H9 (cell line): Measurements from ENCODE around the gene ANKRD23. TPM values are rescaled to one million over a fixed set of nuclear protein-coding genes. Genes with fewer than 3 reads are reported as not detected.
"Not testable (repeated sequence)": the region's sequence is repeated elsewhere in the genome, so short reads cannot be mapped to it uniquely, and the experiment has no call there.

Source experiments
- DNase-seq: peaks from one replicate; pipeline ENCODE4 v3.0.0-alpha.2; 2017
- H2AFZ ChIP-seq: one replicate; pipeline ENCODE4 v1.6.1; 2013; ENCODE audit warnings: mild to moderate bottlenecking, low read length, control low read depth, moderate library complexity
- H2AK5ac ChIP-seq: 2 replicates; pipeline ENCODE4 v1.6.1; 2013; ENCODE audit warnings: low read length, control low read depth, mixed read lengths; ENCODE audit not compliant: insufficient read length
- H2BK120ac ChIP-seq: one replicate; pipeline ENCODE4 v1.6.1; 2013; ENCODE audit warnings: low read depth, mild to moderate bottlenecking, low read length, control low read depth, inconsistent platforms; ENCODE audit not compliant: poor library complexity, severe bottlenecking
- H2BK12ac ChIP-seq: 2 replicates; pipeline ENCODE4 v1.6.1; 2013; ENCODE audit warnings: low read length, control low read depth, mixed read lengths, low read depth; ENCODE audit not compliant: insufficient read length
- H2BK15ac ChIP-seq: 2 replicates; pipeline ENCODE4 v1.6.1; 2013; ENCODE audit warnings: low read depth, low read length, control low read depth
- H2BK20ac ChIP-seq: one replicate; pipeline ENCODE4 v1.6.1; 2013; ENCODE audit warnings: low read depth, mild to moderate bottlenecking, low read length, control low read depth, inconsistent platforms; ENCODE audit not compliant: poor library complexity, severe bottlenecking
- H2BK5ac ChIP-seq: 2 replicates; pipeline ENCODE4 v1.6.1; 2013; ENCODE audit warnings: low read length, control low read depth, mixed read lengths; ENCODE audit not compliant: insufficient read length
- H3K14ac ChIP-seq: 2 replicates; pipeline ENCODE4 v1.6.1; 2013; ENCODE audit warnings: low read length, control low read depth; ENCODE audit not compliant: insufficient read depth
- H3K18ac ChIP-seq: 2 replicates; pipeline ENCODE4 v1.6.1; 2013; ENCODE audit warnings: low read depth, mild to moderate bottlenecking, mixed read lengths, low read length, control low read depth; ENCODE audit not compliant: insufficient read length
- H3K23ac ChIP-seq: 2 replicates; pipeline ENCODE4 v1.6.1; 2013; ENCODE audit warnings: low read length, control low read depth, mixed read lengths, low read depth; ENCODE audit not compliant: insufficient read length
- H3K23me2 ChIP-seq: 2 replicates; pipeline ENCODE4 v1.6.1; 2013; ENCODE audit warnings: low read depth, mild to moderate bottlenecking, mixed read lengths, low read length, control low read depth; ENCODE audit not compliant: insufficient read length, poor library complexity, severe bottlenecking
- H3K27ac ChIP-seq: 2 replicates; pipeline ENCODE4 v1.5.1; 2013; ENCODE audit warnings: low read length, control low read depth, mixed read lengths, low read depth; ENCODE audit not compliant: insufficient read length
- H3K27me3 ChIP-seq: 2 replicates; pipeline ENCODE4 v1.6.1; 2013; ENCODE audit warnings: low read length, control low read depth, inconsistent platforms; ENCODE audit not compliant: insufficient read depth
- H3K4ac ChIP-seq: 2 replicates; pipeline ENCODE4 v1.6.1; 2013; ENCODE audit warnings: low read depth, mild to moderate bottlenecking, control low read depth, inconsistent platforms, low read length, moderate library complexity
- H3K4me1 ChIP-seq: 2 replicates; pipeline ENCODE4 v1.6.1; 2013; ENCODE audit warnings: low read length, control low read depth, inconsistent platforms; ENCODE audit not compliant: insufficient read depth
- H3K4me2 ChIP-seq: 2 replicates; pipeline ENCODE4 v1.6.1; 2013; ENCODE audit warnings: low read length, control low read depth, mixed read lengths; ENCODE audit not compliant: insufficient read length, insufficient read depth
- H3K56ac ChIP-seq: 2 replicates; pipeline ENCODE4 v1.6.1; 2013; ENCODE audit warnings: low read depth, mild to moderate bottlenecking, mixed read lengths, low read length, control low read depth; ENCODE audit not compliant: insufficient read length
- H3K79me1 ChIP-seq: 2 replicates; pipeline ENCODE4 v1.6.1; 2013; ENCODE audit warnings: low read depth, mild to moderate bottlenecking, moderate library complexity, low read length, control low read depth, inconsistent platforms; ENCODE audit not compliant: insufficient read depth, poor library complexity, severe bottlenecking
- H3K79me2 ChIP-seq: 2 replicates; pipeline ENCODE4 v1.6.1; 2013; ENCODE audit warnings: low read length, control low read depth, inconsistent platforms; ENCODE audit not compliant: insufficient read depth
- H3K9ac ChIP-seq: 2 replicates; pipeline ENCODE4 v1.6.1; 2013; ENCODE audit warnings: low read length, control low read depth, mixed read lengths; ENCODE audit not compliant: insufficient read length; ENCODE audit errors: extremely low read depth
- H3K9me3 ChIP-seq: one replicate; pipeline ENCODE4 v1.6.1; 2013; ENCODE audit warnings: low read depth, low read length, inconsistent platforms; ENCODE audit not compliant: control insufficient read depth
- H3T11ph ChIP-seq: one replicate; pipeline ENCODE4 v1.6.1; 2013; ENCODE audit warnings: mild to moderate bottlenecking, low read length, control low read depth, inconsistent platforms
- H4K20me1 ChIP-seq: one replicate; pipeline ENCODE4 v1.6.1; 2013; ENCODE audit not compliant: control insufficient read depth, insufficient read length, insufficient read depth
- H4K5ac ChIP-seq: 2 replicates; pipeline ENCODE4 v1.6.1; 2013; ENCODE audit warnings: low read depth, mild to moderate bottlenecking, mixed read lengths, low read length, control low read depth; ENCODE audit not compliant: insufficient read length
- H4K8ac ChIP-seq: replicated peaks from 2 replicates; pipeline ENCODE4 v1.6.1; 2013; ENCODE audit warnings: low read length, control low read depth, mixed read lengths, low read depth; ENCODE audit not compliant: insufficient read length
- H4K91ac ChIP-seq: 2 replicates; pipeline ENCODE4 v1.6.1; 2013; ENCODE audit warnings: low read depth, mild to moderate bottlenecking, moderate library complexity, mixed read lengths, low read length, control low read depth; ENCODE audit not compliant: insufficient read length
- H3K27ac Mint-ChIP-seq, 3 experiments: 2 replicates in 2 of 3; 3 replicates in 1 of 3; pipeline ENCODE4 v1.8.0; 2020 to 2021; ENCODE audit warnings: mixed read lengths in 3 of 3, mild to moderate bottlenecking in 1 of 3, moderate library complexity in 1 of 3
- H3K27me3 Mint-ChIP-seq: 2 replicates; pipeline ENCODE4 v1.8.0; 2021; ENCODE audit warnings: low read depth, mild to moderate bottlenecking, moderate library complexity, mixed read lengths
- H3K36me3 Mint-ChIP-seq, 3 experiments: 2 replicates in 2 of 3; 3 replicates in 1 of 3; pipeline ENCODE4 v1.8.0; 2020 to 2021; ENCODE audit warnings: low read depth in 3 of 3, mixed read lengths in 3 of 3; ENCODE audit not compliant: insufficient read depth in 1 of 3
- H3K4me1 Mint-ChIP-seq, 2 experiments: 2 replicates each; pipeline ENCODE4 v1.8.0; 2020; ENCODE audit warnings: mixed read lengths in 2 of 2
- H3K4me3 Mint-ChIP-seq, 2 experiments: 2 replicates in 1 of 2; 3 replicates in 1 of 2; pipeline ENCODE4 v1.8.0; 2020 to 2021; ENCODE audit warnings: mild to moderate bottlenecking in 2 of 2, mixed read lengths in 2 of 2, moderate library complexity in 1 of 2
- H3K9me3 Mint-ChIP-seq, 2 experiments: 2 replicates in 1 of 2; 3 replicates in 1 of 2; pipeline ENCODE4 v1.8.0; 2020; ENCODE audit warnings: mild to moderate bottlenecking in 2 of 2, mixed read lengths in 2 of 2, moderate library complexity in 1 of 2
- WGBS: extraction: QIAGEN DNeasy Blood & Tissue Kit; methylation state at CpG from one replicate; pipeline ENCODE4 v1.1.7; 2013; ENCODE audit warnings: missing lambda C conversion rate, low lambda C conversion rate, mixed read lengths; ENCODE audit not compliant: insufficient read length; ENCODE audit errors: extremely low coverage; 5-methylcytosine and 5-hydroxymethylcytosine counted together
- total RNA-seq: library from RNA; stranded (reverse); gene quantifications from 2 replicates; pipeline ENCODE4 v1.2.1, GENCODE V29; 2021
- TF ChIP-seq, protein P1 (sequence below): fragments of 200-600 bp; sonication (generic); conservative IDR thresholded peaks from 3 replicates; pipeline ENCODE4 v1.8.0; 2021; ENCODE audit warnings: antibody characterized with exemption, mild to moderate bottlenecking

The ANKRD23 gene
- total RNA-seq, 1 experiment from 2014 or later = 2.4 TPM

DNA sequence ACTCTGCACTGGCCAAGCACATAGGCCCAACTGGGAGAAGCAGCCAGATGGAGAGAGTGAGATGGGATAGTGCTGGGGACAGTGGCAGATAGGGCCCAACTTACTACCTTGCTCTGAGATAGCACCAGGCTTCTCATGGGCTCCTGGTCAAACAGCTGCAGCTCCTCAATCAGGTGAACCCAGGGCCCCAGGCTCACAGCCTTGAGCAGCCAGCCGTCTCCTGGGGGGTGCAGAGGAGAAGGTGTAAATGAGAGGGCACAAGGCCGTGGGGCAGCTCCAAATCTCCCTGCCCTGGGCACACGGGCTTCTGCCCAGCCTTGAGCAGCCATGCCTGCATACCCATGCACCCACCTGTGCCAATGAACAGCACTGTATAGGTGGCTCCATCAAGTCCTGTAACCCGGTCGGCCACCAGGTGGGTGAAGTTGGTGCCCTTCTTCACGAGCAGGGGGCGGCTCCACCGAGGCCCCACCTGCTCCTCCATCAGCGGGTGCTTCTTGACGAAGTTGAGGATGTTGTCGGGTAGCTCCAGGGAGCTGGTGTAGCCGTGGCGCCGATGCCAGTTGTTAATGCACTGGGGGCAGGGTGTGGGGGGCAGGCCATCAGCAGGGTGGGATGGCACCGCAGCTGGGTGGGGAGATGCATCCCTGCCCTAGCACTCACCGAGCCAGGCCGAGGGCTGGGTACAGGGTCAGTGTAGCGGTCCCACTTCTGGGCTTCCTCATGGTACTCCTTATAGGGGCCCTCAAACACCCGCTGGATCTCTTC lies 19.9 kb upstream of the ANKRD23 start:
- H3K79me2 ChIP-seq = peaks cover 10% of the 10 kb centered on the region; the same call in 1 of the 2 replicates

DNA sequence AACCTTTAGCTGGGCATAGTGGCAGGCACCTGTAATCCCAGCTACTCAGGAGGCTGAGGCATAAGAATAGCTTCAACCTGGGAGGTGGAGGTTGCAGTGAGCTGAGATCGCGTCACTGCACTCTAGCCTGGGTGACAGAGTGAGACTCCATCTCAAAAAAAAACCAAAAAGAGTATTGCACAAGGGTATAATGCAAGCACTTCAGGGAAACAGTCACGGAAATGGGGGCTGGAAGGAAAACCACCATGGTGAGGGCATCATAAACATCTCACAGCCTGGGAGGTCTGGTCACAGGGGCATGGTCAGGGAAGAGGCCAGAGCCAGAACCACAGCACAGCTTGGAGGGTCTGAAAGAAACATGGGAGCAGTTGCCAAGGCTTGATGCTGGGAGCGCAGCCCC lies 19.2 kb upstream of the ANKRD23 start:
- not testable (repeated sequence) for H4K5ac ChIP-seq, H3K27me3 Mint-ChIP-seq, H4K20me1 ChIP-seq, H4K91ac ChIP-seq, H3K79me1 ChIP-seq, H2AFZ ChIP-seq, H2BK5ac ChIP-seq, H3K14ac ChIP-seq, H3K4ac ChIP-seq, H3K23ac ChIP-seq, H3K23me2 ChIP-seq, H3K9ac ChIP-seq, H3K9me3 ChIP-seq, H2BK15ac ChIP-seq, H3K4me2 ChIP-seq, H3K27me3 ChIP-seq, H3T11ph ChIP-seq, H3K56ac ChIP-seq, H2AK5ac ChIP-seq, H3K4me1 ChIP-seq, H3K27ac ChIP-seq, H4K8ac ChIP-seq, H3K18ac ChIP-seq, DNase-seq, H3K4me3 Mint-ChIP-seq, H2BK12ac ChIP-seq, H2BK20ac ChIP-seq, H2BK120ac ChIP-seq, H3K9me3 Mint-ChIP-seq
- peaks cover 29 to 68% (median 67%) of the 10 kb centered on the region in 3 experiments for H3K36me3 Mint-ChIP-seq
- WGBS = no CpG with 5 or more reads among the region's 4 CpGs
- H3K79me2 ChIP-seq = peaks cover 10% of the 10 kb centered on the region; the same call in 1 of the 2 replicates
- H3K4me1 Mint-ChIP-seq = peaks cover 20% of the 10 kb centered on the region in 2 experiments
- H3K27ac Mint-ChIP-seq = peak overlapping the region in 2 of 3 experiments; percentile 40 to 80; a peak in 2 of 7 replicates

More for the DNA sequence above, 19.9 kb upstream of the ANKRD23 start:
- no CpG with 5 or more reads among the region's 19 CpGs for WGBS
- Histone ChIP-seq H2BK120ac (no peak overlapping the region), H3K27me3 (no peaks in the 10 kb centered on the region), H4K20me1 (no peaks in the 10 kb centered on the region), H3K4me1 (peaks cover 3% of the 10 kb centered on the region; the same call in 1 of the 2 replicates), H2BK12ac (no peak overlapping the region), H2BK5ac (no peak overlapping the region), H3K4me2 (no peak overlapping the region), H3K23ac (no peak overlapping the region), H4K8ac (no peak overlapping the region), H3K9ac (no peak overlapping the region), H3K18ac (no peak overlapping the region), H4K5ac (no peak overlapping the region), H2BK15ac (no peak overlapping the region), H3T11ph (no peak overlapping the region), H2AFZ (no peak overlapping the region), H3K23me2 (peaks cover 13% of the 10 kb centered on the region), H3K4ac (no peak overlapping the region), H4K91ac (no peak overlapping the region), H3K27ac (no peak overlapping the region), H2BK20ac (no peak overlapping the region), H3K14ac (no peak overlapping the region), H3K79me1 (peaks cover 10% of the 10 kb centered on the region), H3K9me3 (no peaks in the 10 kb centered on the region), H2AK5ac (no peak overlapping the region), H3K56ac (no peak overlapping the region)
- Mint-ChIP-seq H3K9me3 (no peaks in the 10 kb centered on the region), H3K36me3 (peaks cover 29 to 68% (median 67%) of the 10 kb centered on the region in 3 experiments), H3K27me3 (no peaks in the 10 kb centered on the region), H3K4me1 (peaks cover 20% of the 10 kb centered on the region in 2 experiments), H3K4me3 (no peak overlapping the region), H3K27ac (no peak overlapping the region; a peak in 1 of 7 replicates)
- TF ChIP-seq, protein P1, sequence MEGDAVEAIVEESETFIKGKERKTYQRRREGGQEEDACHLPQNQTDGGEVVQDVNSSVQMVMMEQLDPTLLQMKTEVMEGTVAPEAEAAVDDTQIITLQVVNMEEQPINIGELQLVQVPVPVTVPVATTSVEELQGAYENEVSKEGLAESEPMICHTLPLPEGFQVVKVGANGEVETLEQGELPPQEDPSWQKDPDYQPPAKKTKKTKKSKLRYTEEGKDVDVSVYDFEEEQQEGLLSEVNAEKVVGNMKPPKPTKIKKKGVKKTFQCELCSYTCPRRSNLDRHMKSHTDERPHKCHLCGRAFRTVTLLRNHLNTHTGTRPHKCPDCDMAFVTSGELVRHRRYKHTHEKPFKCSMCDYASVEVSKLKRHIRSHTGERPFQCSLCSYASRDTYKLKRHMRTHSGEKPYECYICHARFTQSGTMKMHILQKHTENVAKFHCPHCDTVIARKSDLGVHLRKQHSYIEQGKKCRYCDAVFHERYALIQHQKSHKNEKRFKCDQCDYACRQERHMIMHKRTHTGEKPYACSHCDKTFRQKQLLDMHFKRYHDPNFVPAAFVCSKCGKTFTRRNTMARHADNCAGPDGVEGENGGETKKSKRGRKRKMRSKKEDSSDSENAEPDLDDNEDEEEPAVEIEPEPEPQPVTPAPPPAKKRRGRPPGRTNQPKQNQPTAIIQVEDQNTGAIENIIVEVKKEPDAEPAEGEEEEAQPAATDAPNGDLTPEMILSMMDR = no peak
- no peak for DNase-seq
